ENCODE measurements around the gene YKT6.

DNA sequence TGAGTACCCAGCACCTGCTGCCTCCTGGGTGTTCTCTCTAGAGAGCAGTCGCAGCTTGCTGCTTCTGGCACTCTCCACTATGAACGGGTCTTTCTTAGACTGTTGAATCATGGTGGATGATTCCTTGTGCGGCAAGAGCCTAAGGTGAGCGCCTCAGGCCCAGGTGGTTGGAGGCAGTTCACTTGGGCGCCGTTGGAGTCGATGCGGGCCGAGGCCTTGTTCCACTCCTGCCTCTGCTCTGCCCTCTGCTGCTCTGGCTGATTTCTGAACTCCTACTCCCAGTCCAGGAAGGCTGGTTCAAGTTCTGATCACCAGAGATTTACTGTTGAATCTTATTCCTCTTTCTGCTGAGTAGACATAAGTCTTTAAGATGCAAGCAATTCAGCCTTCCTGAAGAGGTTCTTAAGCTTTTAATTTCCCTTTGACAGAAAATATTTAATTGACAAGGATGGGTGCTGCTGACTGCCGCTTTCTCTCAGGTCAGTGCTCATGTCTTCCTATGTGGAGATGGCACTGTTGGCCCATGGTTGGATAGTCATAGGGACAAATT, 10.4 kb downstream of the YKT6 start:
- TF ChIP-seq CTCF (IDR thresholded peaks at IDR 0.05; ENCODE audit: low read length) (no peak), EZH2phosphoT487 (IDR thresholded peaks at IDR 0.05; ENCODE audit: low read length) (no peak), EZH2 (optimal IDR thresholded peaks at IDR 0.05; ENCODE audit: low read depth, low read length) (no peak)

Data from MM.1S (cell line).